HPDE6-E6E7 (cell line): Measurements from ENCODE around the gene LRFN4.
"Not testable (repeated sequence)": the region's sequence is repeated elsewhere in the genome, so short reads cannot be mapped to it uniquely, and the experiment has no call there.

Source experiments
- DNase-seq: peaks from one replicate; pipeline ENCODE4 v3.0.0; 2011; ENCODE audit warnings: missing footprints; ENCODE audit errors: extremely low spot score

LRFN4 gene

DNA sequence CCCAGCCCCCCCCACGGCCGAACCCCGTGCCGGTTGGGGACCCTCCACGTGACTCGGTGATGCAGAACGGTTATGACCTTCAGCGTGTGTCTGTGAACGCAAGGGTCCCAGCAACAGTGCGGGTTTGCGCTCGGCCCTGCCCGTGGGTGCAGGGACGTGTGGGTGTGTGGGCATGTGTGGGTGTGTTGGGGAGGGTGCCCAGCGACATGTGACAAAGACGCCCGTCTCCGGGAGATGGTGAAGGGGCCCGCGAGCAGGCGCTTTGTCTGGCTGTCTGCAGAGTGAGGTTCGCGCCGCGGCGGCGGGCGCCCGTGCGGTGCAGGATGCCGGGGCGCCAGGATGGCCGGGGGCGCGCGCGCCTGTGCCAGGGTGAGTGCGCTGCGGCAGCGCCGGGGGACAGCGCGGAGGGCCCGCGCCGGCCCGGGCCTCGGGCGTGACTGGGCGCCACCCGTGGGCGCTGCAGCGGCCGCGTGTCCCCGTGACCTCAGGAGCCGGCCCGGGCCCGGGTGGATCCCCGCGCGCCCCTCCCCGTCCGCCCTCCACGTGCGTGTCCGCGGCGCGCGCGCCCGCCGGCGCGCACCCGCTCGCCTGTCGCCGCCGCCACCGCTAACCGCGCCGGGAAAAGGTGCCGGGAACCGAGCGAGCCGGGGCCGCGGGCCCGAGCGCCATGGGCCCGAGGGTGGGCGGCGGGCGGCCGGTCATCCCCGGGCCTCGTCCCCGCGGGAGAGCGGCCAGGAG is at the start of gene LRFN4:
TSS of gene LRFN4 (plus strand) at position 569 of the 738 bp plus-strand sequence. CDS start 681 bp downstream, outside the sequence.
- DNase-seq, result peak; percentile 57

DNA sequence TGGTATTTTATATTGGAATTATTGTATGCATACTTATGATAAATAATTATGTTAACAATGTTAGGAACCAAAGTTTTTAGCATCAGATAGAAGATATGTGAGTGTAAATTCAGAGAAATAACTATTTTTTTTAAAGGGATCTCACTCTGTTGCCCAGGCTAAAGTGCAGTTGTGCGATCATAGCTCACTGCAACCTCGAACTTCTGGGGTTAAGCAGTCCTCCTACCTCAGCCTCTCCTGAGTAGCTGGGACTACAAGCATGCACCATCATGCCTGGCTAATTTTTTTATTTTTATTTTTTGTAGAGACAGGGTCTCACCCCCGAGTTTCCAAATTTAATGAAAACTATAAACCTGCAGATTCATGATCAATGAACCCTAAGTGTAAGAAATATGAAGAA is 47.3 kb upstream of the LRFN4 start:
- DNase-seq, result no peak

DNA sequence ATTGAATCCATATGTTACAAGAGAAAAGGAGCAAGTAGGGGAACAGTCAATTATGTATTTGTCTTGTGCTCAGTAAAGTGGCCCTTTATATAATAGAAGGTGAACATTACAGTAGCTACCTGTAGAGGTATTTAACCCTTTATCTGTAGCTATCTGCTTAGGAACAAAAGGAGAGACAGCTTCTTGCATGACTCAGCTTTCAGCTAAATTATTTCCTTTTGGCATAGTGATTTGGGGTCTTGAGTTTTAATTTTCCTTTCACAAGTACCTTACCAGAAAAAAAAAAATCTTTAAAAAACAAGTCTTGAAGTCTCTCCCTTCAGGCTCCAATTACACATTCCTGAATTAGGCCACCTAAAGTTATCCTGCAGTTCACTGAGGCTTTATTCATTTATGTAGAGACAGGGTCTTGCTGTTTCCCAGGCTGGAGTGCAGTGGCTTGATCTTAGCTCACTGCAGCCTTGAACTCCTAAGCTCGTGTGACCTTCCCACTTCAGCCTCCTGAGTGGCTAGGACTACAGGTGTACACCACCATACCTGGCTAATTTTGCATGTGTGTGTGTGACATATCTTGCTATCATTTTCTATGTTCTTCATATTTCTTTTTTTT is 46.2 kb upstream of the LRFN4 start:
- DNase-seq, result no peak

DNA sequence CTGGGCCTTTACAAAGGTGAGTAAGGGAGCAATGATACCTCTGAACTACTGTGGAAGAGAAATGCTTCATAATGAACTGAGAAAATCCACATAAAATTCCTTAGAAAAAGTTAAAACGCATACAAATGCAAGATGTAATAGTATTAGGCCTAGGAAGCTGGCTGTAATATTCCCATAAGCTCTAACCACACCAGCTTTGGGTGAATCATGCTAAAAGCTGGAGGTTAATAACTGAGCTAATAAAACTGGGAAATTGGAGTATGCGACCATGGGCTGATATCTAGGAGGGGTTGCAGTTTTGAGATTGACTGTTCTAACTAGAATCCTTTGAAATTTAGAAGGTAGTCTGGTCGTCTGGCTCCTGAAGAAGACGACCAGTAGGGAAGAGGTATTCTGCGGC is 42.2 kb upstream of the LRFN4 start:
- DNase-seq, result no peak

DNA sequence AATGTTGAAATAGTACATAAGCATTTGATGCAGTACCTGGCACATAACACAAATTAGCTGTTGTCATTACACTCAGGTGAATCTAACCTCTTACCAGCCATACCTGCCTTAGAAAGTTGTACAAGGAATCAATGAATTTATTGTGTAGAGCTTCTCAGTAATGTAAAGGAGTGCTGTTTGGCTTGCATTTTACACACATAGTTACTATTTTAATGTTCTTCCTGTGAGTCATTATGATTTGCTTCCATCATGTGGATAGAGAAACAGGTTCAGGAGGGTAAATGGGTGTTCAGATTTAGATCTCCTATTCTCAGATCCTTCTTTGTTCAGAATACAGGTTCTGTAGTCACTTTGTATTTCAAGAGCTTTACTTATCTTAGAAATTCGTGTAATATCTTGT is 41.2 kb upstream of the LRFN4 start:
- peak; percentile 4 for DNase-seq

DNA sequence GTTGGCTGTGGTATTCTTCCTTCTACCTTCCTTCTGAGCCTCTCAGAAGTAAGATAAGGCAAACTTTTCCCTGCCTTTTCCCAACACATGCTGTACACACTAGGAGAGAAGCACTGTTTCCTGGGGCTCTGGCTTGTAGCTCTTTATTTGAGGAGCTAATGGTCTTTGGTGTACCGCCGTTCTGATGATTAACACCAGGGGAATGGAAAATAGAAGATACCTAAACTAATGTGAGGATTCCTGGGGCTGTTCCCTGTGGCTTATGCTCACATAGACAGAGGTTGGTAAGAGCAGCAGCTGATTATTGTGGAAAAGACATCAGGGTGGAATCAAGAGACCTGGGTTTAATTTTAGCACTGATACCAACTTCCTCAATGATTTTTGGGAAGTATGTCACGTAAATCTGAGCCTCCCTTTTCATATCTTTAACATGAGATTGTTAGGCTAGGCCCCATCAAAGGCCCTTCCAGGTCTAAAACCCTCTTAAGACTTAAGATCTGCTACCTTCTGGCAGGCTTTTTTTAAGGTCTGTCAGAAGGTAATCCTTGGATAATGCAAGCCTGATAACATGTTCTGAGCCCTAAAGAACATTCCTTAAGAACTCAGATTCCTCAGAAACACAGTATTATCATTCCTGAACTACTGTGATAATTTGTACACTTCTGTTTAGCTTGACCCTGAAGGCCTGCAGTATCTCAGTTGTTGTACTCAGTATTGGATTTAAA is 38.5 kb upstream of the LRFN4 start:
- DNase-seq, result no peak

DNA sequence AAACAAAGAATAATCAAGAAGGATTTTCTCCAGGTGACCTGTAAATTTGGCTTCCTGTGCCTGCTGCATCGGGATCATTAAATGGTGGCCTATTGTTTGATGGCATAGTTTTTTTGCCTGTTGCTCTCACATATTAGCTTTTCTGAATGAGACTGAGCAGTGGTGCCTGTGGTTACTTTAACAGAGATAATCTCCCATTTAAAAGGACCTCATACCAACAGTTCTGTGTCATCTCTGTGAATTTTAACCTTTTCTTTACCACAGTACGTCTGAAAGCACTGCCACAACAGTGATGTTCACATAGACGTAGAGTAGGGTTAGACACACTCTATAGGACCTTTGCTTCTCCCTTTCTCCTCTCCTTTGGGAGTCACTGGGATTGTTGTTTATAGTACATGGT is 36.5 kb upstream of the LRFN4 start:
- DNase-seq, result no peak

DNA sequence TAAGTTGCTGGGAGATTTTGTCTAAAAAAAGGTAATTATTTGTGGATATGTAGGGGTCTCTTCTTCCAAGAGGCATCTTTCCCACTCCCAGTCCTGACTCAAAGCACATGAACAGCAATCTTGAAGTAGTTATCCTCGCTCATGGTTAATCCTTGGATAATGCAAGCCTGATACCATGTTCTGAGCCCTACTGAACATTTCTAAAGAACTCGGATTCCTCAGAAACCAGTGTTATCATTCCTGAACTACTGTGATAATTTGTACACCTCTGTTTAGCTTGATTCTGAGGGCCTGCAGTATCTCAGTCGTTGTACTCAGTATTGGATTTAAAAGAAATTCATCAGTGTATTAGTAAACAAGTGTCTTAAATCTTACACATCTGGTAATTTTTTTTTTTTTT is 36.0 kb upstream of the LRFN4 start:
- no peak for DNase-seq

DNA sequence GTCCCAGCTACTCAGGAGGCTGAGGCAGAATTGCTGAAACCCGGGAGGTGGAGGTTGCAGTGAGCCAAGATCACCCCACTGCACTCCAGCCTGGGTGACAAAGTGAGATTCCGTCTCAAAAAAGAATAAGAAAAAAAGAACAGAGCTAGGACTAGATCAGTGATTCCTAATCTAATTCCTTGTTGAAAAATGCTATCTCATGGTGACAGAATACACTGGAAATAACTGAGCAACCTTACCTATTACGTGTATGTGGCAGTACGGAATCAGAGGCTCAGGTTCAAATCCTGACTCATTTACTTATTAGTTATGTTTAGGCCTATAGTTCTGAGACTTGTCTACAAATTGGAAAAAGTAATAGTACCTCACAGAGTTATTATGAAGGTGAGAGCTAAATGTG is 33.2 kb upstream of the LRFN4 start:
- DNase-seq, result no peak

DNA sequence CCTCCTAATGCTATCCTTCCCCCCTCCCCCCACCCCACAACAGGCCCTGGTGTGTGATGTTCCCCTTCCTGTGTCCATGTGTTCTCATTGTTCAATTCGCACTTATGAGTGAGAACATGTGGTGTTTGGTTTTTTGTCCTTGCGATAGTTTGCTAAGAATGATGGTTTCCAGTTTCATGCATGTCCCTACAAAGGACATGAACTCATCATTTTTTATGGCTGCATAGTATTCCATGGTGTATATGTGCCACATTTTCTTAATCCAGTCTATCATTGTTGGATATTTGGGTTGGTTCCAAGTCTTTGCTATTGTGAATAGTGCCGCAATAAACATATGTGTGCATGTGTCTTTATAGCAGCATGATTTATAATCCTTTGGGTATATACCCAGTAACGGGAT is 32.3 kb upstream of the LRFN4 start:
- DNase-seq, result not testable (repeated sequence)

DNA sequence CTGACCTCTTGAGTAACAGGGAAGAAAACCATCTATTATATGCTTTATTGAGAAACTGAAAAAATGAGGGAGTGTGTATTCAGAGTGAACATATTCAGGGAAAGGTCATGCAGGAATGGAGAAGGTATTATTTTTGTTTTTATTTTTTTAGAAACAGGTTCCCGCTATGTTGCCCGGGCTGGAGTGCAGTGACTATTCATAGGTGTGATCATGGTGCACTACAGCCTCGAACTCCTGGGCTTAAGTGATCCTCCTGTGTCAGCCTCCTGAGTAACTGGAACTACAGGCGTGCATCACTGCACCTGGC is 22.4 kb upstream of the LRFN4 start:
- DNase-seq, result no peak

DNA sequence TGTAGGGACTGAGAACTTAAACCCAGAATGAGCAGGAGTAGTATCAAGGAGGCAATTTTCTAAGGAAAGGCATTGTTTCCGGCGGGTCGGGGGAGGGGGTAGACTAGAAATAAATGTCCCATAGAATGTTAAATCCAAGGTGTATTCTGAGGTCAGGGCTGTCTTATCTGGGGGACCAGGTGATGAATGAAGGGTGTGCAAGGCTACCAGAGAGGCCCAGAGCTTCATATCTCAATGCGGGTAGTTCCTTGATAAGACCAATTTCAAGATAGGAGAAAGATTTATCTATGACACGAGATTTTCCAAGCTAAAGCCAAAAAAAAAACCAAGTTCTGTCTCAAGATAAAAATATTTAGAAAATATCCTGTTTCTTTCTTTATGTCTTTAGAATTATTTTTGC is 21.9 kb upstream of the LRFN4 start:
- no peak for DNase-seq

DNA sequence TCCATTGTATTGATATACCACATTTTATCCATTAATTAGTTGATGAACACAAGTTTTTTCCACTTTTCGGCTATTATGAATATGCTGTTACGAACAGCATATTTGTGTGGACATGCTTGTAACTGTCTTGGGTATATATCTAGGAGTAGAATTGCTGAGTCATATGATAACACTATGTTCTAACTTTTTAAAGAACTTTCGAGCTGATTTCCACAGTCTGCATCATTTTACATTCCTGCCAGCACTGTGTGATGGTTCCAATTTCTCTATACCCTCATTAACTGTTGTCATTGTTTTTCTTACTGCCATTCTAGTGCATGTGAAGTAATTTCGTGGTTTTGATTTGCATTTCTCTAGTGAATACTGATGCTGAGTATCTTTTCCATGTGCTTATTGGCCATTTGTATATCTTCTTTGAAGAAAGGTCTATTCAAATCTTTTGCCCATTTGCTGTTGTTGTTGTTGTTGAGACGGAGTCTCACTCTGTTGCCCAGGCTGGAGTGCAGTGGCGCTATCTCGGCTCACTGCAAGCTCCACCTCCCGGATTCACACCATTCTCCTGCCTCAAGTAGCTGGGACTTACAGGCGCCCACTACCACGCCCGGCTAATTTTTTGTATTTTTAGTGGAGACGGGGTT is 21.0 kb upstream of the LRFN4 start:
- DNase-seq, result no peak

DNA sequence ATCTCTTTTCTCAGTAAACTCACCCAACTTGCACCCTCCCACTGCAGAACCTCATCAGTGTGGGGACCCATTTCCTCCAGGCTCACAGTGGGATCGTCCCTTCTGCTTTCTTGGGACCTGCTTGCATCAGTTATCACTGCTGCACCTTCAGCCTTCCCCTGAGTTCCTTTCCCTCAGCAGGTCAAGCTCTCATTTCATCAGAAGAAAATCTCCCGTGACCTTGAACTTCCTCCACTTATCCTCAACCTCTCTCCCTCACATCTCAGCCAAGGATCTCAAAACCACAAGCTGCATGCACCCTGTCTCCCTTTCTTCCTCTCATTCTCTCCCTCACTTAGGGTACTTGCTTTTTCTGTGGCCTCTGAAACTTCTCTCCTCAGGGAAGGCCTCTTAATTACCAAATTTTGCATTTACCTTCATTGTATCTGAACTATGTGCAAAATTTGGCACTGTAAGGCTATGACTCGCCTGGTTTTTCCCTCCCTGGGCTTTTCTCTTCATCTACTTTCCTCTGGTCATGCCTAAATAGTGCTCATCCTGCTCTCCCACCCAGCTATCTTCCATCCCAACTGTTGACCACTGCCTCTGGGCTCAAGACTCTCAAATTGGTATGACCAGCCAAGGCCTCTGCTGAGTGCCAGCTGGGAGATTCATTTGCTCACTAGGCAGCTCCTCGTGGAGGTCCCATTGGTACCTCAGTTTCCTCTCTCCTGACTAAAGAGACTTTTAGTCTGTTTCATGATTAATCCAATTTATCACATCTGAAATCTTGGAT is 16.4 kb upstream of the LRFN4 start:
- no peak for DNase-seq

DNA sequence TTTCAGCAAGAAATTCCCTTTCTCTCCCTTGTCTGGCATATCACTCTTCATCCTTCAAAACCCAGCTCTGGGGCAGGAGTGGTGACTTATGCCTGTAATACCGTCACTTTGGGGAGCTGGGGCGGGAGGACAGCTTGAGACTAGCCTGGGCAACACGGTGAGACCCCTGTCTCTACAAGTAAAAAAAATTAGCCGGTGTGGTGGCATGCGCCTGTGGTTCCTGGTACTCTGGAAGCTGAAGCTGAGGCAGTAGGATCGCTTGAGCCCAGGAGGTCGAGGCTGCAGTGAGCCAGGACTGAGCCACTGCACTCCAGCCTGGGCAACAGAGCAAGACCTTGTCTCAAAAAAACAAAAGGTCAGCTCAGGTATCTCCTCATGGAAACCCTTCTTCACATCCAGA is 15.0 kb upstream of the LRFN4 start:
- DNase-seq, result no peak

DNA sequence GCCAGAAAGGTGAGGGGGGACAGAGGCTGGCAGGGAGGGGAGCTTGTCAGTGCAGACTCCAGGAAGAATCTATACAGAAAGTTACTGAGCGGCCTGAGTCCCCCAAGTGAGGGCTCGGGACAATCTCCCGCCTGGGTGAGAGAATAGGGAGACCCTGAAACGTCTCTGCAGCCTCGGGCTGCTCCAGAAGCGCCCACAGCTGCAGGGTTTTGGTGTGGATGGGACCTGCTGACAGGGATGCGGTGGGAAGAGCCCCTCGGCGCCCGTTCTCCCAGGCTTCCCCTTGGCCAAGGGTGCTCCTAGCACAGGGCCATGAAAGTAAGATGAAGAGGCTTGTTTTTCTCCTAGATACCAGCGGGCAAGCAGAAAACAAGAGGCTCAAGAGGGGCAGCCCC is 14.4 kb upstream of the LRFN4 start:
- no peak for DNase-seq

DNA sequence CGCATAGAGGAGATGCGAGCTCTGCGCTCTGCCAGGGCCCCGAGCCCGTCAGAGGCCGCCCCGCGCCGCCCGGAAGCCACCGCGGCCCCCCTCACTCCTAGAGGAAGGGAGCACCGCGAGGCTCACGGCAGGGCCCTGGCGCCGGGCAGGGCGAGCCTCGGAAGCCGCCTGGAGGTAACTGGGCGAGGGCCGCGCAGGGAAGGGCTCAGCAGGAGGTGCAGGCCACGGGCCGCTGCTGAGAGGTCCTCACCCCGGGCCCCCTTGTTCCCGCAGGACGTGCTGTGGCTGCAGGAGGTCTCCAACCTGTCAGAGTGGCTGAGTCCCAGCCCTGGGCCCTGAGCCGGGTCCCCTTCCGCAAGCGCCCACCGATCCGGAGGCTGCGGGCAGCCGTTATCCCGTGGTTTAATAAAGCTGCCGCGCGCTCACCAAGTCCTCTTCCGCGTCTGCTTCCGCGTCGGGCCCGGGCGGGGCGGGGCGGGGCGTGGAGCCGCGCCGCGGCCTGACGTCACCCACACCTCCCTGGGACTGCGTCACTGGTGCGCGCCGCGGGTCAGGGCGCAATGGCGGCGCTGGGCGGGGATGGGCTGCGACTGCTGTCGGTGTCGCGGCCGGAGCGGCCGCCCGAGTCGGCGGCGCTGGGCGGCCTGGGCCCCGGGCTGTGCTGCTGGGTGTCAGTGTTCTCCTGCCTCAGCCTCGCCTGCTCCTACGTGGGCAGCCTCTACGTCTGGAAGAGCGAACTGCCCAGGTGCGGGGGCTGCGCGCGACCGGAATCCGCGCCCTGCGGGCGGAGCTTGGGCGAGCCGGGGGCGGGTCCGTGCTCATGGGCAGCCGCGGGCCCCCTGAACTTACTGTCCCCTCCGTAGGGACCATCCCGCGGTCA is 13.7 kb upstream of the LRFN4 start, which contains the start of gene RCE1:
TSS of gene RCE1 (plus strand) at position 546 of the 880 bp plus-strand sequence. CDS start at position 561, 15 bp downstream.
- peak; percentile 81 for DNase-seq

DNA sequence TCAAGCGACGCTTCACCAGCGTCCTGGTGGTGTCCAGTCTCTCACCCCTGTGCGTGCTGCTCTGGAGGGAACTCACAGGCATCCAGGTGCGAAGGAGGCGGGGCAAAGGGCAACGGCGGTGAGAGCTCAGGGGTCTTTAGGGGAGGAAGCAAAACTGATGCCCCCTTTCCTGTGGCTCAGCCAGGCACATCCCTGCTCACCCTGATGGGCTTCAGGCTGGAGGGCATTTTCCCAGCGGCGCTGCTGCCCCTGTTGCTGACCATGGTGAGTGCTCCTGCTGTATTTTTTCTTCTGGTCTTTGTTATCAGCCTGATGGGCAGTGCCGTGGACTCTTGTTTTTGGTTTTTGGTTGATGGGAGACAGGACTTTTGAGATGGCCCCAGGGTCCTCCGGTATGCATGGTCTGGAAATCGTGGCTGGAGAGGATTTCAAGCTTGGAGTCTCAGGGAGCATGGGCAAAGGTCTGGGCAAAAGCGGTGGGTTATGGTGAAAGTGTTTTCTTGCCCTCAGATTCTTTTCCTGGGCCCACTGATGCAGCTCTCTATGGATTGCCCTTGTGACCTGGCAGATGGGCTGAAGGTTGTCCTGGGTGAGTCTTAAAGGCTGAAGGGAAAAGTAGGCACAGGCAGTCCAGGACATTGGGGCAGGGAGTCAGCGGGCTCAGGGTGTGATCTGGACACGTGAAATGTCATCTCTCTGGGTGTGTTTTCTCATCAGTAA is 12.9 kb upstream of the LRFN4 start:
- no peak for DNase-seq

DNA sequence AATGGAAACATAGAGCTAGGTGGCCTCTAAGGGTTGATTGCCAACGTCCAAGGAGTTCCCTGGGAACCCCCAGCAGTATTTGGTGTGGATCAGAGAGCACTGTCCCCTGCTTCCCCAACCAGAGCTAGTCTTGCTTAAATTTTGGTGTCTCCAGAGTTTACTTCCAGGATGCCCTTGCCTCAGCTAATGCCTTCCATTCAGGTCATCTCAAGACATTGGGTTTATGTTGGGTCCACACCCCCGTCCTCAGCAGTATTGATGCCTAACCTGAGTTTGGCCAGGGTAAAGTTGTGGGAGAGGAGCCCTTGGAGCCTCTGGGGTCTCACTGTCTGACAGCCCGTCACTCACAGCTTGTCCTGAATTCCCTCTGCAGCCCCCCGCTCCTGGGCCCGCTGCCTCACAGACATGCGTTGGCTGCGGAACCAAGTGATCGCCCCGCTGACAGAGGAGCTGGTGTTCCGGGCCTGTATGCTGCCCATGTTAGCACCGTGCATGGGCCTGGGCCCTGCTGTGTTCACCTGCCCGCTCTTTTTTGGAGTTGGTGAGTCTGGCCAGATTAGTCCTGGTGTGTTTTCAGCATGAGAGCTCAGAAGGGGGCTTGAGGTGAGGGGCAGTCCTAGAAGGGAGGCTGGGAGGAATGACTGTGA is 12.2 kb upstream of the LRFN4 start:
- DNase-seq, result no peak
